DOHH2 (cell line): ENCODE measurements around the gene CCDC149.

ENCODE experiments used
- EZH2phosphoT487 ChIP-seq: fragments of 200-600 bp; sonication (generic); IDR thresholded peaks from 2 replicates; pipeline ENCODE4 v1.6.1; 2017; ENCODE audit warnings: borderline replicate concordance, mild to moderate bottlenecking, antibody characterized with exemption, low read length, moderate library complexity, mixed read lengths
- TF ChIP-seq, protein P1 (sequence below): fragments of 200-600 bp; sonication (generic); IDR thresholded peaks from one replicate; pipeline ENCODE4 v1.5.1; 2014; ENCODE audit warnings: antibody characterized with exemption, mild to moderate bottlenecking, low read depth, low read length; ENCODE audit not compliant: poor library complexity, severe bottlenecking

DNA sequence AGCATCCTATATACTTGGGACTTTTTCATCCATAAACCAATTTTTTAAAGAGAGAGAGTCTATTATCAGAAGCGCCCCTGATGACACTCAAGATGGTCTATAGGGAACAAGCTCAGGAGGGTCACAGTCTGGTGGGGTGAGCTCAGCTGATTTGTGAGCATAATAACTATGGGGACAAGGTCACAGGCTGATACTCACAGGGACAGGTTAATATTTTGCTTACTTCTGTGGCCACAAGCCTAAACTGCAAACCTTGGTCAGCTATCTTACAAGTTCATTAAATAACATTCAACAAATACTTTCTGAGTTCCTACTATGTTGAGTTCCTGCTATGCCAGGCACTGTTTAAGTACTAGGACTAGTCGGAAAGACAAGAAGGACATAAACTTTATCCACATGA, 10.2 kb upstream of the CCDC149 start:
- TF ChIP-seq, protein P1, sequence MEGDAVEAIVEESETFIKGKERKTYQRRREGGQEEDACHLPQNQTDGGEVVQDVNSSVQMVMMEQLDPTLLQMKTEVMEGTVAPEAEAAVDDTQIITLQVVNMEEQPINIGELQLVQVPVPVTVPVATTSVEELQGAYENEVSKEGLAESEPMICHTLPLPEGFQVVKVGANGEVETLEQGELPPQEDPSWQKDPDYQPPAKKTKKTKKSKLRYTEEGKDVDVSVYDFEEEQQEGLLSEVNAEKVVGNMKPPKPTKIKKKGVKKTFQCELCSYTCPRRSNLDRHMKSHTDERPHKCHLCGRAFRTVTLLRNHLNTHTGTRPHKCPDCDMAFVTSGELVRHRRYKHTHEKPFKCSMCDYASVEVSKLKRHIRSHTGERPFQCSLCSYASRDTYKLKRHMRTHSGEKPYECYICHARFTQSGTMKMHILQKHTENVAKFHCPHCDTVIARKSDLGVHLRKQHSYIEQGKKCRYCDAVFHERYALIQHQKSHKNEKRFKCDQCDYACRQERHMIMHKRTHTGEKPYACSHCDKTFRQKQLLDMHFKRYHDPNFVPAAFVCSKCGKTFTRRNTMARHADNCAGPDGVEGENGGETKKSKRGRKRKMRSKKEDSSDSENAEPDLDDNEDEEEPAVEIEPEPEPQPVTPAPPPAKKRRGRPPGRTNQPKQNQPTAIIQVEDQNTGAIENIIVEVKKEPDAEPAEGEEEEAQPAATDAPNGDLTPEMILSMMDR: no peak
- no peak for TF ChIP-seq EZH2phosphoT487
